SK-N-SH (cell line): ENCODE results near the gene IKZF1. TPM values are rescaled to one million over a fixed set of nuclear protein-coding genes. Genes with fewer than 3 reads are reported as not detected.

Experiments
- CTCF ChIA-PET: fragments of 300-600, 350-600 bp; formaldehyde crosslinking; extraction: SDS; loops from one replicate; lab custom pipeline; 2021; lab: Yijun Ruan, JAX
- POLR2A ChIA-PET: fragments of 350-600 bp; sonication (Branson Sonifier 250); formaldehyde crosslinking; extraction: SDS; loops from one replicate; lab custom pipeline; 2020; ENCODE audit warnings: antibody characterized with exemption, inconsistent platforms; lab: Yijun Ruan, JAX
- DNase-seq: peaks from one replicate; pipeline ENCODE4 v3.0.0; 2012
- H2AFZ ChIP-seq: fragments of 200-600 bp; sonication (generic); 2 replicates; pipeline ENCODE4 v1.8.1; 2016; ENCODE audit warnings: antibody characterized with exemption, mild to moderate bottlenecking, low read depth
- H3F3A ChIP-seq: fragments of 200-600 bp; sonication (generic); replicated peaks from 2 replicates; pipeline ENCODE3; 2016; ENCODE audit warnings: antibody characterized with exemption, mild to moderate bottlenecking; ENCODE audit not compliant: insufficient read depth
- H3K27ac ChIP-seq, 2 experiments: fragments of 200-500 bp in 1 of 2; fragments of 200-600 bp in 1 of 2; sonication (Bioruptor generic) in 1 of 2; sonication (generic), shearing (Covaris generic) in 1 of 2; 2 replicates each; pipeline versions ENCODE4 v1.5.1 to v1.6.1; 2014 to 2016; ENCODE audit warnings: low read depth in 2 of 2, inconsistent platforms in 1 of 2, low read length in 1 of 2, mild to moderate bottlenecking in 1 of 2, mixed read lengths in 1 of 2
- H3K27me3 ChIP-seq: fragments of 200-600 bp; sonication (generic), shearing (Covaris generic); 2 replicates; pipeline ENCODE4 v1.6.1; 2016; ENCODE audit warnings: mixed run types; ENCODE audit not compliant: insufficient read depth
- H3K36me3 ChIP-seq, 2 experiments: fragments of 200-500 bp in 1 of 2; fragments of 200-600 bp in 1 of 2; sonication (Bioruptor generic) in 1 of 2; sonication (generic) in 1 of 2; replicated peaks in 1 of 2; 2 replicates each; pipeline versions ENCODE3 to v1.5.1; 2014 to 2016; ENCODE audit warnings: low read length in 1 of 2, mild to moderate bottlenecking in 1 of 2; ENCODE audit not compliant: insufficient read depth in 2 of 2, control insufficient read depth in 1 of 2
- H3K4me1 ChIP-seq, 2 experiments: fragments of 200-500 bp in 1 of 2; fragments of 200-600 bp in 1 of 2; sonication (Bioruptor generic) in 1 of 2; sonication (generic), shearing (Covaris generic) in 1 of 2; 2 replicates each; pipeline versions ENCODE4 v1.5.1 to v1.6.1; 2014 to 2016; ENCODE audit warnings: low read depth in 1 of 2, low read length in 1 of 2, mixed run types in 1 of 2; ENCODE audit not compliant: insufficient read depth in 2 of 2, control insufficient read depth in 1 of 2
- H3K4me2 ChIP-seq: fragments of 200-600 bp; sonication (generic), shearing (Covaris generic); 2 replicates; pipeline ENCODE4 v1.6.1; 2017; ENCODE audit warnings: mixed run types
- H3K4me3 ChIP-seq, 2 experiments: fragments of 200-500 bp in 1 of 2; fragments of 200-600 bp in 1 of 2; sonication (Bioruptor generic) in 1 of 2; sonication (generic), shearing (Covaris generic) in 1 of 2; 2 replicates each; pipeline versions ENCODE4 v1.5.1 to v1.8.1; 2014 to 2016; ENCODE audit warnings: low read depth in 2 of 2, inconsistent platforms in 1 of 2, low read length in 1 of 2, mild to moderate bottlenecking in 1 of 2, mixed read lengths in 1 of 2, moderate library complexity in 1 of 2
- H3K79me2 ChIP-seq: fragments of 200-600 bp; sonication (generic); 2 replicates; pipeline ENCODE4 v1.8.1; 2017; ENCODE audit warnings: mild to moderate bottlenecking; ENCODE audit not compliant: insufficient read depth
- H3K9ac ChIP-seq: fragments of 200-600 bp; sonication (generic); 2 replicates; pipeline ENCODE4 v1.6.1; 2017; ENCODE audit warnings: mixed run types
- H3K9me2 ChIP-seq: fragments of 200-600 bp; sonication (generic); 2 replicates; pipeline ENCODE4 v1.6.1; 2017; ENCODE audit warnings: mixed run types
- H3K9me3 ChIP-seq: fragments of 200-600 bp; sonication (generic); 2 replicates; pipeline ENCODE4 v1.6.1; 2017; ENCODE audit warnings: mixed run types, mild to moderate bottlenecking, moderate library complexity
- H4K20me1 ChIP-seq: fragments of 200-600 bp; sonication (generic); 2 replicates; pipeline ENCODE4 v1.6.1; 2017; ENCODE audit warnings: mild to moderate bottlenecking, mixed run types; ENCODE audit not compliant: insufficient read depth
- CHD2 ChIP-seq: fragments of 150-350 bp; IDR thresholded peaks from 2 replicates; pipeline ENCODE4 v1.6.1; 2018; ENCODE audit warnings: low read length; ENCODE audit not compliant: partially characterized antibody
- CTCF ChIP-seq: fragments of 200-600 bp; sonication (generic); IDR thresholded peaks from 2 replicates; pipeline ENCODE4 v1.6.1; 2017; ENCODE audit warnings: antibody characterized with exemption, mild to moderate bottlenecking, moderate library complexity
- ELF1 ChIP-seq: IDR thresholded peaks from 2 replicates; pipeline ENCODE4 v1.4.0; 2012
- EP300 ChIP-seq, 2 experiments: IDR thresholded peaks; 2 replicates each; pipeline versions ENCODE4 v1.4.0 to v1.6.1; 2012; ENCODE audit warnings: borderline replicate concordance in 1 of 2, low read depth in 1 of 2, low read length in 1 of 2
- EZH2phosphoT487 ChIP-seq: fragments of 200-600 bp; sonication (generic); IDR thresholded peaks from 2 replicates; pipeline ENCODE4 v1.6.1; 2017; ENCODE audit warnings: low read depth, mixed run types, mild to moderate bottlenecking, antibody characterized with exemption, moderate library complexity, borderline replicate concordance
- FOXM1 ChIP-seq: IDR thresholded peaks from 2 replicates; pipeline ENCODE4 v1.4.0; 2012; ENCODE audit warnings: low read depth, mild to moderate bottlenecking
- GATA2 ChIP-seq: sonication (generic); formaldehyde crosslinking; IDR thresholded peaks from 2 replicates; pipeline ENCODE4 v1.5.0; 2020; ENCODE audit warnings: mild to moderate bottlenecking, missing genetic modification reagents
- IRF3 ChIP-seq: fragments of 150-350 bp; IDR thresholded peaks from 2 replicates; pipeline ENCODE4 v1.6.1; 2016; ENCODE audit warnings: mild to moderate bottlenecking, low read depth, low read length
- MXI1 ChIP-seq: IDR thresholded peaks from 2 replicates; pipeline ENCODE4 v1.6.1; 2012; ENCODE audit warnings: mild to moderate bottlenecking, low read depth, low read length, improper control_type of control experiment
- NRF1 ChIP-seq: IDR thresholded peaks from 2 replicates; pipeline ENCODE4 v1.6.1; 2012; ENCODE audit warnings: low read depth, mild to moderate bottlenecking, low read length
- PBX3 ChIP-seq: IDR thresholded peaks from 2 replicates; pipeline ENCODE4; 2012
- POLR2AphosphoS5 ChIP-seq: IDR thresholded peaks from 2 replicates; pipeline ENCODE4 v1.6.1; 2012; ENCODE audit warnings: low read depth, low read length
- REST ChIP-seq: IDR thresholded peaks from 2 replicates; pipeline ENCODE4 v1.6.1; 2012; ENCODE audit warnings: mild to moderate bottlenecking, low read depth, low read length, moderate library complexity
- RXRA ChIP-seq: IDR thresholded peaks from 2 replicates; pipeline ENCODE4 v1.4.0; 2012; ENCODE audit warnings: low read depth, mild to moderate bottlenecking, borderline replicate concordance
- SMC3 ChIP-seq: IDR thresholded peaks from 2 replicates; pipeline ENCODE4 v1.6.1; 2012; ENCODE audit warnings: low read depth, low read length, improper control_type of control experiment
- TCF12 ChIP-seq: IDR thresholded peaks from 2 replicates; pipeline ENCODE4 v1.4.0; 2012
- TEAD4 ChIP-seq: IDR thresholded peaks from 2 replicates; pipeline ENCODE4 v1.4.0; 2012; ENCODE audit warnings: mild to moderate bottlenecking, borderline replicate concordance; ENCODE audit not compliant: insufficient read depth
- USF1 ChIP-seq: IDR thresholded peaks from 2 replicates; pipeline ENCODE4 v1.4.0; 2012; ENCODE audit warnings: low read depth, borderline replicate concordance
- WGBS: methylation state at CpG from one replicate; pipeline ENCODE4 v1.1.6; 2017; ENCODE audit warnings: low lambda C conversion rate; 5-methylcytosine and 5-hydroxymethylcytosine counted together
- polyA plus RNA-seq, 3 experiments: library from polyadenylated mRNA; depleted of rRNA; stranded (reverse); fragments of >200 nt; gene quantifications; 2 replicates each; pipeline ENCODE4 v1.2.3, GENCODE V29; 2012

The IKZF1 gene
- polyA plus RNA-seq, 1 of the 3 experiments (the other 2 are of a cell fraction) = not detected

- CTCF ChIA-PET = interaction anchor here (0.9 to 4.5 kb wide), 3 partner anchors 12 to 157 kb away, joined by 3 to 21 read pairs (median 4); no protein-coding TSS in a partner anchor
- Histone ChIP-seq H2AFZ (no peak overlapping the region), H3K79me2 (no peaks in the 10 kb centered on the region), H3K4me2 (no peak overlapping the region), H3K9me3 (no peaks in the 10 kb centered on the region), H3K27me3 (0 out of 2 replicates have a peak, but pooled peaks cover 4% of the 10 kb centered on the region), H3K27ac (no peak overlapping the region), H3K9me2 (no peaks in the 10 kb centered on the region), H3F3A (no peaks in the 10 kb centered on the region), H4K20me1 (no peaks in the 10 kb centered on the region), H3K36me3 (no peaks in the 10 kb centered on the region), H3K9ac (no peak overlapping the region), H3K4me3 (no peak overlapping the region), H3K4me1 (peaks cover 0 to 11% of the 10 kb centered on the region in 2 experiments; a peak in 1 of 4 replicates)
- POLR2A ChIA-PET = no interaction called here
- TF ChIP-seq POLR2AphosphoS5 (no peak), NRF1 (no peak), PBX3 (no peak), SMC3 (no peak), ELF1 (no peak), IRF3 (no peak), USF1 (no peak), FOXM1 (no peak), RXRA (no peak), TCF12 (no peak), REST (no peak), CTCF (no peak), TEAD4 (no peak), EP300 (IDR thresholded peaks at IDR 0.05; ENCODE audit: borderline replicate concordance in 1 of 2, low read depth in 1 of 2, low read length in 1 of 2) (no peak), EZH2phosphoT487 (no peak), MXI1 (no peak), CHD2 (no peak), GATA2 (no peak)
- no peak for DNase-seq
- WGBS = 28% methylated on average over 6 of the region's 6 CpGs
These were observed 58.3 kb downstream of the IKZF1 start for GRCh38 chr7:50362712-50363282.
